Bronchial epithelial cell (primary cell): ENCODE results near the gene SPATS2L. TPM values are rescaled to one million over a fixed set of nuclear protein-coding genes. Genes with fewer than 3 reads are reported as not detected.

Source experiments
- DNase-seq: peaks from one replicate; pipeline ENCODE4 v3.0.0-alpha.2; 2010; ENCODE audit warnings: low read depth
- FAIRE-seq: peaks from 2 replicates; lab custom pipeline; 2011; peaks lifted over from hg19 to GRCh38; lab: Jason Lieb, UNC
- H3K27me3 ChIP-seq: 2 replicates; pipeline ENCODE4 v1.5.1; 2011; ENCODE audit warnings: low read length; ENCODE audit not compliant: control insufficient read depth, insufficient read depth
- H3K36me3 ChIP-seq: 2 replicates; pipeline ENCODE4 v1.5.1; 2011; ENCODE audit warnings: low read length; ENCODE audit not compliant: control insufficient read depth, insufficient read depth
- H3K4me3 ChIP-seq: 2 replicates; pipeline ENCODE4 v1.5.1; 2011; ENCODE audit warnings: mild to moderate bottlenecking, low read depth, low read length, control low read depth
- CTCF ChIP-seq: IDR thresholded peaks from 2 replicates; pipeline ENCODE4 v1.5.1; 2011; ENCODE audit warnings: mild to moderate bottlenecking, moderate library complexity, low read length, control low read depth, inconsistent platforms; ENCODE audit not compliant: insufficient read depth, severe bottlenecking
- total RNA-seq: library from RNA; depleted of rRNA; stranded (reverse); fragments of >200 nt; gene quantifications from 2 replicates; pipeline ENCODE4 v1.2.1, GENCODE V29; 2014

Gene SPATS2L
- total RNA-seq, 1 donor from 2014 or later = 37.6 TPM

GRCh38 chr2:200353120-200353519, 46.6 kb downstream of the SPATS2L start:
- no peak for FAIRE-seq
- TF ChIP-seq CTCF = no peak

GRCh38 chr2:200353874-200354273, 47.4 kb downstream of the SPATS2L start:
- no peak for TF ChIP-seq CTCF

More at GRCh38 chr2:200353120-200353519, 46.6 kb downstream of the SPATS2L start:
- DNase-seq = no peak
- no peaks in the 10 kb centered on the region for H3K27me3 ChIP-seq
- H3K36me3 ChIP-seq = peaks cover 5% of the 10 kb centered on the region
- H3K4me3 ChIP-seq = no peak overlapping the region

GRCh38 chr2:200354833-200355751, 48.6 kb downstream of the SPATS2L start:
- TF ChIP-seq CTCF = no peak
- no peak for FAIRE-seq
- Histone ChIP-seq H3K36me3 (peaks cover 3% of the 10 kb centered on the region), H3K4me3 (no peak overlapping the region), H3K27me3 (no peaks in the 10 kb centered on the region)
- no peak for DNase-seq

More at GRCh38 chr2:200353874-200354273, 47.4 kb downstream of the SPATS2L start:
- Histone ChIP-seq H3K27me3 (no peaks in the 10 kb centered on the region), H3K4me3 (no peak overlapping the region), H3K36me3 (peaks cover 4% of the 10 kb centered on the region)
- FAIRE-seq (no peak), DNase-seq (peak; percentile 25)

- FAIRE-seq (no peak), DNase-seq (no peak)
- no peaks in the 10 kb centered on the region for H3K27me3 ChIP-seq
- peaks cover 3% of the 10 kb centered on the region for H3K36me3 ChIP-seq
- H3K4me3 ChIP-seq = no peak overlapping the region
- no peak for TF ChIP-seq CTCF
These were observed 49.8 kb downstream of the SPATS2L start for GRCh38 chr2:200356321-200356720.

GRCh38 chr2:200356857-200357384, 50.4 kb downstream of the SPATS2L start:
- DNase-seq (no peak), FAIRE-seq (no peak)
- no peaks in the 10 kb centered on the region for H3K27me3 ChIP-seq
- H3K4me3 ChIP-seq = no peak overlapping the region
- TF ChIP-seq CTCF = no peak
- H3K36me3 ChIP-seq = peaks cover 3% of the 10 kb centered on the region
